GM21526 (cell line): ENCODE results near the gene TFCP2L1.
"Not testable (repeated sequence)": the region's sequence is repeated elsewhere in the genome, so short reads cannot be mapped to it uniquely, and the experiment has no call there.

Experiments
- ATAC-seq: cut with Tn5 transposase; IDR thresholded peaks from one replicate; pipeline ENCODE4 v1.9.1; 2021; ENCODE audit warnings: moderate library complexity; ENCODE audit not compliant: unreplicated experiment, low FRiP score

Gene TFCP2L1

GRCh38 chr2:121273116-121273515 lies 11.9 kb downstream of the TFCP2L1 start:
- no peak for ATAC-seq

- ATAC-seq: no peak
Observed at GRCh38 chr2:121272596-121272995, 12.4 kb downstream of the TFCP2L1 start.

GRCh38 chr2:121269436-121269835 lies 15.6 kb downstream of the TFCP2L1 start:
- not testable (repeated sequence) for ATAC-seq

GRCh38 chr2:121266543-121267106 lies 18.4 kb downstream of the TFCP2L1 start:
- no peak for ATAC-seq

GRCh38 chr2:121263996-121264715 lies 20.8 kb downstream of the TFCP2L1 start:
- no peak for ATAC-seq

- no peak for ATAC-seq
Observed at GRCh38 chr2:121260370-121261154, 24.4 kb downstream of the TFCP2L1 start.

- no peak for ATAC-seq
Observed at GRCh38 chr2:121258051-121258450, 27.0 kb downstream of the TFCP2L1 start.

- no peak for ATAC-seq
Observed at GRCh38 chr2:121257480-121257840, 27.5 kb downstream of the TFCP2L1 start.

GRCh38 chr2:121256720-121257479 lies 28.1 kb downstream of the TFCP2L1 start:
- ATAC-seq: no peak

GRCh38 chr2:121255358-121255757 lies 29.6 kb downstream of the TFCP2L1 start:
- no peak for ATAC-seq

GRCh38 chr2:121254748-121255147 lies 30.3 kb downstream of the TFCP2L1 start:
- no peak for ATAC-seq

- no peak for ATAC-seq
Observed at GRCh38 chr2:121253674-121254240, 31.2 kb downstream of the TFCP2L1 start.

- ATAC-seq: no peak
Observed at GRCh38 chr2:121253021-121253673, 31.9 kb downstream of the TFCP2L1 start.

- no peak for ATAC-seq
Observed at GRCh38 chr2:121251497-121251896, 33.5 kb downstream of the TFCP2L1 start.

- no peak for ATAC-seq
Observed at GRCh38 chr2:121248766-121249343, 36.1 kb downstream of the TFCP2L1 start.

GRCh38 chr2:121247971-121248370 lies 37.0 kb downstream of the TFCP2L1 start:
- no peak for ATAC-seq

- ATAC-seq: no peak
Observed at GRCh38 chr2:121247534-121247933, 37.5 kb downstream of the TFCP2L1 start.

- no peak for ATAC-seq
Observed at GRCh38 chr2:121246704-121247255, 38.2 kb downstream of the TFCP2L1 start.

- ATAC-seq: no peak
Observed at GRCh38 chr2:121245913-121246312, 39.1 kb downstream of the TFCP2L1 start.
